Naive thymus-derived CD4-positive, alpha-beta T cell (primary cell): ENCODE measurements around the gene SMO. TPM values are rescaled to one million over a fixed set of nuclear protein-coding genes. Genes with fewer than 3 reads are reported as not detected.

ENCODE experiments used
- ATAC-seq: fragments of 150-1000 bp; cut with Tn5 transposase; 2 replicates; pipeline ENCODE4 v1.10.0; 2021; ENCODE audit warnings: mild to moderate bottlenecking, moderate library complexity
- CTCF ChIA-PET: fragments of 350-600 bp; sonication (Branson Sonifier 250); formaldehyde crosslinking; loops from one replicate; lab custom pipeline; 2021; ENCODE audit warnings: antibody characterized with exemption; lab: Charles Lee
- POLR2A ChIA-PET: fragments of 350-600 bp; sonication (Branson Sonifier 250); formaldehyde crosslinking; loops from one replicate; lab custom pipeline; 2021; ENCODE audit warnings: antibody characterized with exemption, inconsistent platforms; lab: Charles Lee
- DNase-seq, 9 donors: peaks; one replicate each; pipeline versions ENCODE4 v3.0.0 to v3.0.0-alpha.2; 2020 to 2022; ENCODE audit warnings: mixed read lengths in 1 of 9
- H3K27ac ChIP-seq: one replicate; pipeline ENCODE4 v1.7.0; 2013; ENCODE audit warnings: mild to moderate bottlenecking, low read depth, low read length, moderate library complexity
- H3K27me3 ChIP-seq, 2 donors: one replicate each; pipeline ENCODE4 v1.7.0; 2013; ENCODE audit warnings: low read length in 2 of 2, mild to moderate bottlenecking in 2 of 2, moderate library complexity in 2 of 2; ENCODE audit not compliant: control insufficient read depth in 2 of 2, insufficient read depth in 2 of 2
- H3K36me3 ChIP-seq, 3 experiments: 1 replicate in 2 of 3; 2 replicates in 1 of 3; pipeline ENCODE4 v1.7.0; 2013; ENCODE audit warnings: low read length in 3 of 3, mild to moderate bottlenecking in 3 of 3, moderate library complexity in 1 of 3; ENCODE audit not compliant: insufficient read depth in 3 of 3, control insufficient read depth in 2 of 3
- H3K4me1 ChIP-seq, 2 donors: one replicate each; pipeline ENCODE4 v1.7.0; 2013; ENCODE audit warnings: low read length in 2 of 2, mild to moderate bottlenecking in 2 of 2, moderate library complexity in 1 of 2; ENCODE audit not compliant: control insufficient read depth in 2 of 2, insufficient read depth in 2 of 2
- H3K4me3 ChIP-seq: 2 replicates; pipeline ENCODE4 v1.7.0; 2013; ENCODE audit warnings: mild to moderate bottlenecking, low read length
- H3K9me3 ChIP-seq, 3 experiments: 1 replicate in 2 of 3; 2 replicates in 1 of 3; pipeline ENCODE4 v1.7.0; 2013; ENCODE audit warnings: low read length in 3 of 3; ENCODE audit not compliant: control insufficient read depth in 2 of 3
- H3K27ac Mint-ChIP-seq, 9 donors: one replicate each; pipeline ENCODE4 v1.8.0; 2020 to 2022; ENCODE audit warnings: mixed read lengths in 9 of 9, mild to moderate bottlenecking in 8 of 9, moderate library complexity in 5 of 9, inconsistent platforms in 2 of 9
- H3K27me3 Mint-ChIP-seq, 5 donors: one replicate each; pipeline ENCODE4 v1.8.0; 2021 to 2022; ENCODE audit warnings: mixed read lengths in 5 of 5, mild to moderate bottlenecking in 1 of 5
- H3K36me3 Mint-ChIP-seq, 5 donors: one replicate each; pipeline ENCODE4 v1.8.0; 2020 to 2022; ENCODE audit warnings: mixed read lengths in 5 of 5, mild to moderate bottlenecking in 3 of 5, inconsistent platforms in 1 of 5
- H3K4me1 Mint-ChIP-seq, 7 donors: one replicate each; pipeline ENCODE4 v1.8.0; 2020 to 2022; ENCODE audit warnings: mixed read lengths in 7 of 7, mild to moderate bottlenecking in 3 of 7, inconsistent platforms in 1 of 7
- H3K4me3 Mint-ChIP-seq, 10 donors: one replicate each; pipeline ENCODE4 v1.8.0; 2020 to 2022; ENCODE audit warnings: mild to moderate bottlenecking in 10 of 10, mixed read lengths in 10 of 10, moderate library complexity in 6 of 10, inconsistent platforms in 2 of 10
- H3K9me3 Mint-ChIP-seq, 11 donors: one replicate each; pipeline ENCODE4 v1.8.0; 2020 to 2022; ENCODE audit warnings: mixed read lengths in 11 of 11, mild to moderate bottlenecking in 4 of 11, inconsistent platforms in 1 of 11, moderate library complexity in 1 of 11
- intact Hi-C, 2 donors: fragments of 100-400 bp; cut with micrococcal nuclease; formaldehyde crosslinking; loops; one replicate each; pipeline ENCODE4 v1.15.1; 2023
- polyA plus RNA-seq, 2 donors: library from polyadenylated mRNA; unstranded; fragments of 300-500 nt; fragmentation: Illumina TruSeq; gene quantifications; one replicate each; pipeline ENCODE4 v1.2.3, GENCODE V29; 2021
- total RNA-seq, 6 experiments: library from RNA in 5 of 6; stranded (reverse) in 5 of 6; gene quantifications; 1 replicate in 5 of 6; 2 replicates in 1 of 6; pipeline ENCODE4 v1.2.3 and lab custom pipeline; 2021 to 2026

Gene SMO
- total and polyA plus RNA-seq, 7 experiments from 2014 or later, result 0.11 to 0.22 TPM; not detected in 5

- H3K4me1 Mint-ChIP-seq, result peaks cover 27 to 63% (median 48%) of the 10 kb centered on the region in 7 donors
- no peaks in the 10 kb centered on the region for H3K9me3 Mint-ChIP-seq
- H3K4me3 Mint-ChIP-seq, result peak within 1 kb of the TSS; percentile 88 to 99 (median 96)
- Histone ChIP-seq H3K4me3 (peak within 1 kb of the TSS; percentile 96), H3K9me3 (no peaks in the 10 kb centered on the region), H3K27me3 (no peaks in the 10 kb centered on the region), H3K36me3 (no peaks in the 10 kb centered on the region), H3K27ac (peak within 1 kb of the TSS; percentile 85), H3K4me1 (peaks cover 13 to 16% of the 10 kb centered on the region in 2 donors)
- DNase-seq (peak; percentile 88 to 98 (median 95)), ATAC-seq (peak; percentile 96)
- H3K36me3 Mint-ChIP-seq, result peaks cover 0 to 3% (median 0%) of the 10 kb centered on the region in 5 donors
- H3K27ac Mint-ChIP-seq, result peak within 1 kb of the TSS; percentile 87 to 98 (median 95)
- intact Hi-C loops, result loop anchor here (1.0 to 10.0 kb wide), 24 partner anchors 47 to 1637 kb away; partner anchors contain the start of genes ATP6V1F (in 2 of the 2), CALU (in 2 of the 2), KLHDC10 (in 2 of the 2) and NRF1 (in 2 of the 2)
- POLR2A ChIA-PET, result interaction anchor here (0.9 to 2.1 kb wide), 2 partner anchors 12 to 47 kb away, joined by 3 to 6 read pairs; no protein-coding TSS in a partner anchor
- CTCF ChIA-PET, result interaction anchor here (8.4 kb wide), 1 partner anchor 46 kb away, joined by 159 read pairs; no protein-coding TSS in a partner anchor
- no peaks in the 10 kb centered on the region for H3K27me3 Mint-ChIP-seq
These were observed 36.1 kb downstream of the SMO start, which contains the start of gene AHCYL2 for GRCh38 chr7:129224251-129225205. TSS of gene AHCYL2 (plus strand) at chr7:129225030.

GRCh38 chr7:129225206-129225930 is 36.9 kb downstream of the SMO start:
- Mint-ChIP-seq H3K27ac (peak overlapping the region; percentile 46 to 95 (median 89)), H3K36me3 (peaks cover 0 to 3% (median 0%) of the 10 kb centered on the region in 5 donors), H3K27me3 (no peaks in the 10 kb centered on the region), H3K9me3 (no peaks in the 10 kb centered on the region), H3K4me1 (peaks cover 27 to 66% (median 48%) of the 10 kb centered on the region in 7 donors), H3K4me3 (peak overlapping the region; percentile 88 to 99 (median 96))
- no peaks in the 10 kb centered on the region for H3K36me3 ChIP-seq
- POLR2A ChIA-PET, result interaction anchor here (0.9 to 2.1 kb wide), 2 partner anchors 11 to 46 kb away, joined by 3 to 6 read pairs; no protein-coding TSS in a partner anchor
- no peaks in the 10 kb centered on the region for H3K9me3 ChIP-seq
- peak overlapping the region; percentile 78 for H3K27ac ChIP-seq
- no peaks in the 10 kb centered on the region for H3K27me3 ChIP-seq
- DNase-seq (peak in 3 of 9 donors; percentile 51 to 69 (median 52)), ATAC-seq (peak; percentile 47)
- CTCF ChIA-PET, result interaction anchor here (0.8 to 8.4 kb wide), 4 partner anchors 13 to 72 kb away, joined by 3 to 159 read pairs (median 8); no protein-coding TSS in a partner anchor
- intact Hi-C loops, result loop anchor here (1.0 to 10.0 kb wide), 13 partner anchors 46 to 1573 kb away; partner anchors contain the start of genes ATP6V1F (in 1 of the 2), IMPDH1 (in 1 of the 2), KLHDC10 (in 1 of the 2) and NRF1 (in 1 of the 2)
- H3K4me3 ChIP-seq, result peak overlapping the region; percentile 96
- peaks cover 13 to 16% of the 10 kb centered on the region in 2 donors for H3K4me1 ChIP-seq

GRCh38 chr7:129225931-129226572 is 37.6 kb downstream of the SMO start:
- POLR2A ChIA-PET, result interaction anchor here (0.5 to 2.1 kb wide), 2 partner anchors 46 to 104 kb away, joined by 3 to 6 read pairs; no protein-coding TSS in a partner anchor
- H3K36me3 ChIP-seq, result no peaks in the 10 kb centered on the region
- peaks cover 27 to 70% (median 53%) of the 10 kb centered on the region in 7 donors for H3K4me1 Mint-ChIP-seq
- H3K27me3 ChIP-seq, result no peaks in the 10 kb centered on the region
- no peaks in the 10 kb centered on the region for H3K9me3 Mint-ChIP-seq
- DNase-seq (no peak), ATAC-seq (no peak)
- H3K4me1 ChIP-seq, result peaks cover 13 to 16% of the 10 kb centered on the region in 2 donors
- peak overlapping the region; percentile 88 to 99 (median 94) for H3K4me3 Mint-ChIP-seq
- intact Hi-C loops, result loop anchor here (1.0 to 10.0 kb wide), 13 partner anchors 45 to 1573 kb away; partner anchors contain the start of genes ATP6V1F (in 1 of the 2), IMPDH1 (in 1 of the 2), KLHDC10 (in 1 of the 2) and NRF1 (in 1 of the 2)
- CTCF ChIA-PET, result interaction anchor here (0.6 to 1.9 kb wide), 5 partner anchors 9 to 309 kb away, joined by 3 to 12 read pairs (median 3); no protein-coding TSS in a partner anchor
- peak overlapping the region in 8 of 9 donors; percentile 46 to 95 (median 89) for H3K27ac Mint-ChIP-seq
- no peaks in the 10 kb centered on the region for H3K27me3 Mint-ChIP-seq
- peak overlapping the region; percentile 78 for H3K27ac ChIP-seq
- H3K9me3 ChIP-seq, result no peaks in the 10 kb centered on the region
- H3K4me3 ChIP-seq, result peak overlapping the region; percentile 96
- peaks cover 0 to 3% (median 0%) of the 10 kb centered on the region in 5 donors for H3K36me3 Mint-ChIP-seq

GRCh38 chr7:129227646-129228578 is 39.5 kb downstream of the SMO start:
- H3K9me3 Mint-ChIP-seq, result no peaks in the 10 kb centered on the region
- peaks cover 0 to 4% (median 3%) of the 10 kb centered on the region in 5 donors for H3K36me3 Mint-ChIP-seq
- peaks cover 25 to 70% (median 56%) of the 10 kb centered on the region in 7 donors for H3K4me1 Mint-ChIP-seq
- Histone ChIP-seq H3K4me1 (peaks cover 13 to 16% of the 10 kb centered on the region in 2 donors), H3K27me3 (no peaks in the 10 kb centered on the region), H3K27ac (no peak overlapping the region), H3K4me3 (no peak overlapping the region), H3K36me3 (no peaks in the 10 kb centered on the region), H3K9me3 (no peaks in the 10 kb centered on the region)
- POLR2A ChIA-PET, result interaction anchor here (1.3 kb wide), 1 partner anchor 10 kb away, joined by 3 read pairs; no protein-coding TSS in a partner anchor
- H3K4me3 Mint-ChIP-seq, result peak overlapping the region in 2 of 10 donors; percentile 13 to 39
- H3K27me3 Mint-ChIP-seq, result no peaks in the 10 kb centered on the region
- intact Hi-C loops, result loop anchor here (10.0 kb wide), 3 partner anchors 147 to 977 kb away; partner anchors contain the start of genes SSMEM1 (in 1 of the 2) and TMEM209 (in 1 of the 2)
- CTCF ChIA-PET, result interaction anchor here (0.5 to 1.9 kb wide), 4 partner anchors 9 to 123 kb away, joined by 3 to 12 read pairs (median 4); no protein-coding TSS in a partner anchor
- DNase-seq (no peak), ATAC-seq (no peak)
- no peak overlapping the region for H3K27ac Mint-ChIP-seq

- no peaks in the 10 kb centered on the region for H3K36me3 ChIP-seq
- H3K9me3 ChIP-seq, result no peaks in the 10 kb centered on the region
- CTCF ChIA-PET, result interaction anchor here (0.5 to 1.6 kb wide), 2 partner anchors 10 to 122 kb away, joined by 3 to 4 read pairs; no protein-coding TSS in a partner anchor
- intact Hi-C loops, result loop anchor here (10.0 kb wide), 3 partner anchors 146 to 976 kb away; partner anchors contain the start of genes SSMEM1 (in 1 of the 2) and TMEM209 (in 1 of the 2)
- Mint-ChIP-seq H3K9me3 (no peaks in the 10 kb centered on the region), H3K4me1 (peaks cover 22 to 66% (median 56%) of the 10 kb centered on the region in 7 donors), H3K27ac (no peak overlapping the region), H3K4me3 (no peak overlapping the region), H3K27me3 (no peaks in the 10 kb centered on the region), H3K36me3 (peaks cover 0 to 6% (median 3%) of the 10 kb centered on the region in 5 donors)
- POLR2A ChIA-PET, result interaction anchor here (1.3 kb wide), 1 partner anchor 11 kb away, joined by 3 read pairs; no protein-coding TSS in a partner anchor
- no peaks in the 10 kb centered on the region for H3K27me3 ChIP-seq
- ATAC-seq (no peak), DNase-seq (no peak)
- H3K4me3 ChIP-seq, result no peak overlapping the region
- peaks cover 13 to 16% of the 10 kb centered on the region in 2 donors for H3K4me1 ChIP-seq
- H3K27ac ChIP-seq, result no peak overlapping the region
These were observed 40.2 kb downstream of the SMO start for GRCh38 chr7:129228633-129229032.
